Measurements from ENCODE around the gene JAKMIP2.

JAKMIP2 gene

GRCh38 chr5:147788023-147788422 is 5.5 kb upstream of the JAKMIP2 start:
- DNase-seq (ENCODE audit: low read depth): no peak

DNA sequence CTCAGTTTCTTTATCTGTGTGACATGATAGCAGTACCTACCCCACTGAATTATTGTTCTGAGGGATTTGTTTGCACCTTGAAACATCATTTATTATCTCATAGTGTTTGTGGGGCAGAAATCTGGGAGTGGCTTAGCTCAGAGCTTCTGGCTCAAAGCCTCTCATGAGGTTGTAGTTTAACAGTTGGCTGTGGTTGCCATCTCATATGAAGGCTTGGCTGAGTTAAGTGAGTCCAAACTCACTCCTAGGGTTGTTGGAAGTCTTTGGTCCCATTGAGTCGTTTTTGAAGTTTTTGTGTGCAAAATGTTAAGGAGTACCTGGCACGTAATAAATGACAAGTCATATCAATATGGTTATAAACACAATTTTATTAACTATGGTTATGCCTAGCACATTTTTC is 3.6 kb upstream of the JAKMIP2 start:
- no peak for DNase-seq (ENCODE audit: low read depth)

GRCh38 chr5:147784146-147784987 is 1.8 kb upstream of the JAKMIP2 start:
- no peak for DNase-seq (ENCODE audit: low read depth)

DNA sequence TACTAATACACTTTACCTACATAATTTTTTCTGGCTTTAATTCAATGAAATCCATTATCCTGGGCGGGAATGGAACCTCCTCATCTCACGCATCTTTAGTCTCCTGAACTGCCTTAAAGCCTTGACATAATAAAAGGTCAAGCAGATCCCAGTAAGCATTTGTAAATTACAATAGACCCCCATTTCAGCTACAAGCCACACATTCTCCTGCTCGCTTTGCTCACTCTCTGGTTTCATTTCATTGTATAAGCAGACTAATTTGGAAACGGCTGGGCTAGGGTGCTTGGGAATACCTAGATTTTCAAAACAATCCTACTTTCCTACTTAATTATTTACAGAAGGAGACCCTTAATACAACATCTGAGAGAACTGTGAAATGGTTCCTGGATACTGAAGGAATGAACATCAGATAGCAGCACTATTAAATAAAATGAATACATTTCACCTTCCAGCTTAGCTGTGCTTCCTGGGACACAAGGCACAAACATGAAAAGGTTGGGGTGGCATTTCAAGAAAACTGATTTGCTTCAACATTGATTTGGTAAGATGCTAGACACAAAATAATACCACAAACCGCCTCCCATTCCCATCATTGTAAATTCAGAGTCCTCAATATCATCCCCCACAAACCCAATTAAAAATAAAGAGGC is 1.5 kb downstream of the JAKMIP2 start:
- no peak for DNase-seq (ENCODE audit: low read depth)

DNA sequence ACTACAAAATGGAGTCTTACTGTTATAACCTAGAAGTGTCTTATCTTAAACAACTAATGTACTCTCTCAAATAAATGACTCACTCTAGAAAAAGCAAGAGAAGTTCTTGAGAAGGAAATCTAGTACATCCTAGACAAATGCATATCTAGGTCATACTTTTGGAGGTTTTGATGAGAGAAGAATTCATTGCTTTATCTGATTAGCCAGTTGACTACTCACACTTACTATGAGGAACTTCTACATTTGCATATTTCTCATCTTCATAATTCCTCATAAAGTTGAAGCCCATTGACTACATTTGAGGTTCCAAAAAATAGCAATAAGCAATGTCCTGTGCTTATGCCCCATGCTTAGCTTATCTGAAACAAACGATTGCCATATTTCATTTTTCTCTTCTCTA is 2.8 kb downstream of the JAKMIP2 start:
- DNase-seq (ENCODE audit: low read depth): no peak

DNA sequence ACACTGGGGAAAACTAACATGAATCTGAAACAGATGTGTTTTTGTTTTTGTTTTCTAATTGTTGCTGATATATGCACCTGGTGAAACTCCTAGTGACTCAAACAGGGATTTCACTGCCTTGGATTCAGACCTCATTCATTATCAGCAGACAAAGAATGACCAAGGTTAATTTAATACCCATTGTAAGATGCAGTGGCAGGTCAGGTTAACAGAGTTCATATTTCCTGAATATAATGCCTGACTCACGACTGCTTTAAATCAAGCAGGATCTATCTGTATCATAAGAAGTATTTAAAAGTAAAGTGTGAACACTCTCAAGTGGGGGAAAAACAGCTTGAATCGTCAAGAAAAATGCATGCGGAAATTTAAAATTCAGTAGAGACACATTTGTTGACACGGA is 5.5 kb downstream of the JAKMIP2 start:
- DNase-seq (ENCODE audit: low read depth): no peak

- DNase-seq (ENCODE audit: low read depth): no peak
Measured at GRCh38 chr5:147773587-147773986, 8.9 kb downstream of the JAKMIP2 start.

- DNase-seq (ENCODE audit: low read depth): no peak
Measured at GRCh38 chr5:147773139-147773538, 9.4 kb downstream of the JAKMIP2 start.

GRCh38 chr5:147767048-147767447 is 15.5 kb downstream of the JAKMIP2 start:
- DNase-seq (ENCODE audit: low read depth): no peak

- no peak for DNase-seq (ENCODE audit: low read depth)
Measured at GRCh38 chr5:147763791-147764525, 18.6 kb downstream of the JAKMIP2 start.

- no peak for DNase-seq (ENCODE audit: low read depth)
Measured at GRCh38 chr5:147760086-147760875, 22.2 kb downstream of the JAKMIP2 start.

DNA sequence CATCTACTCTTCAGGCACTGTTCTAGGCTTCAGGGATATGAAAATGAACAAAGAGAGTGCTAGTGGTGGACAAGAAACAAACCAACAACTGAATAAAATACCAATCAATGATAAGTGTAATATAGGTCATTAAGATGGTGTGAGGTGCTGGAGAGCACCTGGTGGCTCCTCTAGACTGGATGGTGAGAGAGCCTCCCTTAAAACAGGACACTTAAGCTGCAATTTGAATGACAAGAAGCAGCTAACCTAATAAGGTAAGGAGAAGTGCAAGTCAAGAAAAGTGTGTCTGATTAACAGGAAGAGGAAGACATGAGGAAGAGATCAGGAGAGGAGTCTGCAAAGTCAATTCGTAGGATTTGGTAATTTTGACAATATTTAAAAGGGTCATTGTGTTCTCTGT is 23.1 kb downstream of the JAKMIP2 start:
- no peak for DNase-seq (ENCODE audit: low read depth)

DNA sequence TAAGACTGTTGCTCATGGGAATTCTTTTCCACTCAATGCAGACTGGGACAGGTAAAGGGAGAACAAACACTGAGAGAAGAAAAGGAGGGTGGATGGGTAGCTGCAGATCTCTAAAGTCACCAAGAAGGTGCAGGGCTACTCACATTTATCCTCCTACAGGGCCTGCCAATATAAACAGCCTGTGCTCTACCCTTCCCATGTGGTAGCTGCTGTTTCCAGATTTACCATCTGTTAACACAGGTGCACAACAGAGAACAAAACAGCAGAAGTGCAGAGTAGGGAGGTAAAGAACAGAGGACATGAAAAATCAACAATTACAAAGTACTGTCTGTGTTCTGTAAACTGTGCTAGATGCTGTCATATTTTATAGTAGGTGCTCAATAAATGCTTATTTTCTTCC is 26.0 kb downstream of the JAKMIP2 start:
- DNase-seq (ENCODE audit: low read depth): no peak

DNA sequence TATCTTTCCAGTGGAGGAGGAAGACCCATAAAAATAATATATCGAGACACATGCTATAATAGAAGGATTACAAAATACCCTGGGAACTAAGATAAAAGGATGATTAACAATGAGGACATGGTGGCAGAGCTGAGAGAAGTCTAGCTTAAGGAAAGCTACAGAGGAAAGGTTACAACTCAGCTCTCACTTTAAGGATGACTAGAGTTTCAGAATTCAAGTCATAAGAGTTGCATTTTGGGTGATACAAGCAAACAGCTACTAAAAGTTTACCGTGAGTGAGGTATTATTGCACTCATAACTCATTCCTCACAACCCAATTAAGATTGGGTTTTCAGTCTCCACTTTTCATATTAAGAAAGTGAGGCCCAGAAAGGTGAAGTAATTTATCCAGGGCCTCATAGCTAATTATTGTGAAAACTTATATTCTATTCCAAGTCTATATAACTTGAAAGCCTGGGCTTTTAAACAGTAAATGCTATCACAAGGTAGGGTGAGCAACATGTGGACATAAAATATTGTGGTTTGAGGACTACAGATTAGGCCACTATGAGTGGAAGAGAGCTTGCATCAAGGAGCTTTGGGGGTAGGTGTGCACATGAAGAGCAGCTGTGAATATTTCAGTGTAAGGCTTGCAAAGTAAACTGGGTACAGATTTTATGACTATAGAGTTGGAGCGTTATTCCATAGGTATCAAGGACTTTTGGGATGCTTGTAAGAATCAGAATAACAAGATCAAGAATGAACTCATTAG is 28.0 kb downstream of the JAKMIP2 start:
- no peak for DNase-seq (ENCODE audit: low read depth)

- DNase-seq (ENCODE audit: low read depth): no peak
Measured at GRCh38 chr5:147753765-147754164, 28.8 kb downstream of the JAKMIP2 start.

DNA sequence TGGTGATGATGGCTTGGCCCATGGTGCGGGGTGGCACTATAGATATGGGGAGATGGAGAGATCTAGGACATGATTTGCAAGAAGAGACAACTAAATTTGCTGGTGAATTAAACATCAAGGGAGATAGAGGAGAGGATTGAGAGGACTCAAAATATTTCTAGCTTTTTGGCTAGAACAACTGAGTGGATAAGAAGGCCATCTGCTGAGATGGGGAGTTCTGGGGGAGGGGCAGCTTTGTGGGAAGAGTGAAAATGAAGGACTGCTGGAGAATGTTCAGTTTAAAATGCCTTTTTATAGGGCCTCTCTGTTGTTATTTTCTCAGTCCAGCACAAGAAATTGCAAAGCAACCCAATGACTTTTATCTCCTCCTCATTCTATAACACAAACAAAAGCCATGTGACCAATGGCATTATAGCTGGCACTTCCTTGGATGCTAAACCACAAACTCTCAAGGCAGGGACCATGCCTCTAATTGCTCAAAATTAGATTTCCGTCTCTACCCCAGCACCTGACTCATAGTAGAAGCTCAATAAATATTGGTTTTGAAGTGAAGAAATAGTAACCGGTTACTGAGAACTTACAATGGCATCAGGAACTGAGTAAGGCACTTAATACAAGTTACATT is 29.8 kb downstream of the JAKMIP2 start:
- no peak for DNase-seq (ENCODE audit: low read depth)

DNA sequence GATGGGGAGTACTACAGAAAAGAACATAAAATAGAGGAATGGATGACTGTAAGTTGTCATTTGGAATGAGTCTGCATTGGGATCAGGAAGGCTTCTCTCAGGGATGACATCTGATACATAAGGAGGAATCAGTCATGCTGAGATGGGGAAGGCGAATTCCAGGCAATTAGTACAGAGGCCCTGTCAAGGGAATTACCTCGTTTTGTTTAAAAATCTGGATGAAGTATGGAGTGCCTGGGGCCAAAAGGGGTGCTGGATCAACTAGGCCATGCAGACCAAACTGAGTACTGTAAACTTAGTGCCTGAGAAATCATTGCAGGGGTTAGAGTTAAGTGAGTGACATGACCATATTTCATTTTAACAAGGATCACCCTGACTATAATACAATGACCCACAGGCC is 30.5 kb downstream of the JAKMIP2 start:
- no peak for DNase-seq (ENCODE audit: low read depth)

GRCh38 chr5:147751156-147751830 is 31.2 kb downstream of the JAKMIP2 start:
- DNase-seq (ENCODE audit: low read depth): no peak

DNA sequence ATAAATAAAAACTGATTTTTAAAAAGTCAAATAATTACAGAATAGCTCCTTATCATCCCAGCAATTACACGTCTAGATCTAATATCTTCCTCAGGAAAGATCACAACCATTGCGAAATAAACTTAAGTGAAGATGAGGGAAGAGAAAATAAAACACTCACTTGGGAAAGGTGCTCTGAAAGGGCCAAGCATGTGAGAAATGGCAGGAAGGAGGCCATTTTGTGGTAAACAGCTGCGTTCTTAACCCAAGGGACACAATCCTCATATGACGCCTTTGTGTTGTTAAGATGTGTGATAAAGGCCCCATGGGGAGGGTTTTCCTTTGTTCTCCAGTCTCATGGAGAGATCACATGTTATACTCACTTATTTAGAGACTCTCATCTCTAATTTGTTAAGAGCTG is 32.5 kb downstream of the JAKMIP2 start:
- no peak for DNase-seq (ENCODE audit: low read depth)

DNA sequence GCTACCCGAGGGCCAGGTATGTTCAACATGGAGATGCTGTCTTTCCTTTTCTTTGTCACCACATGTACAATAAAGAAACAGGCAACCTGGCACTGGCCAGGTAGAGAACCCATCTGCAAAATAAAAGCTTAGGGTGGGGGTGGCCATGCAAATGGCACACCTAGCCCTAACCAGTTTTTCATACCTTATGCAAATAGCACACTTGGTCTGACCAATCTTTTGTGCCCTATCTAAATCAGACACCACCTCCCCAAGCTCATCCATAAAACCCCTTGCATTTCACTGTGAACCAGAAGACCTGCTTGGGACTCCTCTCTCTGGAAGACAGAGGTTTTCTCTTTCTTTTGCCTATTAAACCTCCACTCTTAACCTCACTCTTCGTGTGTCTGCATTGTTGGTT is 33.9 kb downstream of the JAKMIP2 start:
- DNase-seq (ENCODE audit: low read depth): no peak

Measured in CMK (cell line).